Suprapubic skin (tissue), 4 donors: Measurements from ENCODE around the gene GNG4. TPM values are rescaled to one million over a fixed set of nuclear protein-coding genes. Genes with fewer than 3 reads are reported as not detected.

Experiments
- DNase-seq, 2 donors: peaks; one replicate each; pipeline ENCODE4 v3.0.0-alpha.2; 2019; ENCODE audit warnings: low spot score in 2 of 2
- H3K27ac ChIP-seq: fragments of 200-600 bp; sonication (generic); one replicate; pipeline ENCODE4 v1.5.1; 2019
- H3K27me3 ChIP-seq: fragments of 200-600 bp; sonication (generic); one replicate; pipeline ENCODE4 v1.5.1; 2019
- H3K36me3 ChIP-seq: fragments of 200-600 bp; sonication (generic); one replicate; pipeline ENCODE4 v1.5.1; 2019
- H3K4me1 ChIP-seq: fragments of 200-600 bp; sonication (generic); one replicate; pipeline ENCODE4 v1.5.1; 2019
- H3K4me3 ChIP-seq: fragments of 200-600 bp; sonication (generic); one replicate; pipeline ENCODE4 v1.5.1; 2019; ENCODE audit warnings: mild to moderate bottlenecking
- H3K9me3 ChIP-seq: fragments of 200-600 bp; sonication (generic); one replicate; pipeline ENCODE4 v1.5.1; 2019
- EP300 ChIP-seq: sonication (generic); formaldehyde crosslinking; IDR thresholded peaks from one replicate; pipeline ENCODE4 v1.6.1; 2017; ENCODE audit warnings: antibody characterized with exemption
- POLR2A ChIP-seq, 2 donors: fragments of 450-650 bp; IDR thresholded peaks; one replicate each; pipeline ENCODE4 v1.6.1; 2017; ENCODE audit warnings: antibody characterized with exemption in 2 of 2, mild to moderate bottlenecking in 2 of 2, moderate library complexity in 2 of 2
- POLR2AphosphoS5 ChIP-seq, 3 donors: sonication (generic); formaldehyde crosslinking; IDR thresholded peaks; one replicate each; pipeline ENCODE4 v1.6.1; 2017; ENCODE audit warnings: antibody characterized with exemption in 3 of 3
- WGBS: methylation state at CpG from one replicate; pipeline ENCODE4 v1.1.5; 2018; 5-methylcytosine and 5-hydroxymethylcytosine counted together
- total RNA-seq, 4 donors: library from RNA; depleted of rRNA; stranded (reverse); fragments of >200 nt; gene quantifications; one replicate each; pipeline ENCODE4 v1.1.0, GENCODE V29; 2016
- TF ChIP-seq, protein P1 (sequence below), 2 donors: fragments of 200-600 bp in 1 of 2; fragments of 450-650 bp in 1 of 2; sonication (generic) in 1 of 2; IDR thresholded peaks; one replicate each; pipeline ENCODE4 v1.5.1; 2016 to 2019; ENCODE audit warnings: antibody characterized with exemption in 2 of 2, mild to moderate bottlenecking in 1 of 2, moderate library complexity in 1 of 2

GNG4 gene
- total RNA-seq, 4 donors from 2014 or later, result 0.13 to 0.76 (median 0.72) TPM; not detected in 1

- no peak overlapping the region for H3K4me3 ChIP-seq
- no peaks in the 10 kb centered on the region for H3K9me3 ChIP-seq
- TF ChIP-seq POLR2AphosphoS5 (IDR thresholded peaks at IDR 0.05), result no peak
- TF ChIP-seq POLR2A (IDR thresholded peaks at IDR 0.05), result no peak
- TF ChIP-seq, protein P1, sequence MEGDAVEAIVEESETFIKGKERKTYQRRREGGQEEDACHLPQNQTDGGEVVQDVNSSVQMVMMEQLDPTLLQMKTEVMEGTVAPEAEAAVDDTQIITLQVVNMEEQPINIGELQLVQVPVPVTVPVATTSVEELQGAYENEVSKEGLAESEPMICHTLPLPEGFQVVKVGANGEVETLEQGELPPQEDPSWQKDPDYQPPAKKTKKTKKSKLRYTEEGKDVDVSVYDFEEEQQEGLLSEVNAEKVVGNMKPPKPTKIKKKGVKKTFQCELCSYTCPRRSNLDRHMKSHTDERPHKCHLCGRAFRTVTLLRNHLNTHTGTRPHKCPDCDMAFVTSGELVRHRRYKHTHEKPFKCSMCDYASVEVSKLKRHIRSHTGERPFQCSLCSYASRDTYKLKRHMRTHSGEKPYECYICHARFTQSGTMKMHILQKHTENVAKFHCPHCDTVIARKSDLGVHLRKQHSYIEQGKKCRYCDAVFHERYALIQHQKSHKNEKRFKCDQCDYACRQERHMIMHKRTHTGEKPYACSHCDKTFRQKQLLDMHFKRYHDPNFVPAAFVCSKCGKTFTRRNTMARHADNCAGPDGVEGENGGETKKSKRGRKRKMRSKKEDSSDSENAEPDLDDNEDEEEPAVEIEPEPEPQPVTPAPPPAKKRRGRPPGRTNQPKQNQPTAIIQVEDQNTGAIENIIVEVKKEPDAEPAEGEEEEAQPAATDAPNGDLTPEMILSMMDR (IDR thresholded peaks at IDR 0.05), result no peak
- no peak for TF ChIP-seq EP300
- no peaks in the 10 kb centered on the region for H3K4me1 ChIP-seq
- no peak overlapping the region for H3K27ac ChIP-seq
- DNase-seq, result no peak
- WGBS, result 65% methylated on average over 13 of the region's 13 CpGs
- H3K36me3 ChIP-seq, result no peaks in the 10 kb centered on the region
- H3K27me3 ChIP-seq, result no peaks in the 10 kb centered on the region
Observed at GRCh38 chr1:235511470-235512240, 137.9 kb downstream of the GNG4 start.

DNA sequence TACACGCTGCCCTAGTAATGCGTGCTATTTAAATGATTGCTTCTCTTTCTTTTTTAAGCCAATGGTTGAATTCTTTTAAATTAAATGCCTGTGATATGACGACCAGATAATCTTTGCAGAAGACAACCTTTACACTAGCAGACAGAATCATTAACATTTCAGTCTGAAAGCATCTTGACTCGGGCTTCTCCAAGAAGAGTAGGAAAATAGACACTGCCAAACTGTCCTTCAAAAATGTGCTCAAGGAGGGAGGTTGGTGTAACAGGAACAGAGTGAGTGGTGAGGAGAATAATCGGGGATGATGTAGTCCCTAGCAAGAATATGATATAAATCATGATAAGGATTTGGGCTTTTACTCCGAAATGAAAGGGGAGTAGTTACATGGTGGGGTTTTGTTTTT is 138.8 kb downstream of the GNG4 start:
- Histone ChIP-seq H3K4me1 (no peaks in the 10 kb centered on the region), H3K4me3 (no peak overlapping the region), H3K27me3 (no peaks in the 10 kb centered on the region), H3K36me3 (no peaks in the 10 kb centered on the region), H3K9me3 (no peaks in the 10 kb centered on the region), H3K27ac (no peak overlapping the region)
- 60% methylated on average over 6 of the region's 6 CpGs for WGBS
- DNase-seq, result no peak
- TF ChIP-seq POLR2A (IDR thresholded peaks at IDR 0.05) (no peak), POLR2AphosphoS5 (IDR thresholded peaks at IDR 0.05) (no peak), EP300 (no peak)
- TF ChIP-seq, protein P1 (IDR thresholded peaks at IDR 0.05), result no peak

DNA sequence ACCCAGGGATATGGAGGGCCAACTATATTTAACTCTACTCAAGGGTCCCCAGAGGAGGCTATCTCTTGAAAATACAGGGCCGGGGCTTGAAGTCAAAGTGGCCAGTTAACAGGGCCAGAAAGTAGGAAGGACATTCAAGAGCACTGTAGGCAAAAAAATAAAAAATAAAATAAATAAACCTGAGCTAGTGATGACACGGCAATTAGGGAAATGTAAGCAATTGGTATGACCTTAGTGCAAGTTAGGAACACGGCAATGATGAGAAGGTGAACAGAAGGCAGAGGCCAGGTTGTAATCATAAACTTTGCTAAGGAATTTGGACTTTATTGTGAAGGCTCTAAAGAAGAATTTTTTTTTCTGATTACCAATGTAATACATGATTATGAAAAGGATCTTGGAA is 142.0 kb downstream of the GNG4 start:
- no peaks in the 10 kb centered on the region for H3K9me3 ChIP-seq
- H3K4me1 ChIP-seq, result peaks cover 5% of the 10 kb centered on the region
- DNase-seq, result no peak
- H3K27me3 ChIP-seq, result no peaks in the 10 kb centered on the region
- no peaks in the 10 kb centered on the region for H3K36me3 ChIP-seq
- 84% methylated on average over 3 of the region's 3 CpGs for WGBS
- H3K4me3 ChIP-seq, result no peak overlapping the region
- no peak overlapping the region for H3K27ac ChIP-seq
- no peak for TF ChIP-seq EP300

DNA sequence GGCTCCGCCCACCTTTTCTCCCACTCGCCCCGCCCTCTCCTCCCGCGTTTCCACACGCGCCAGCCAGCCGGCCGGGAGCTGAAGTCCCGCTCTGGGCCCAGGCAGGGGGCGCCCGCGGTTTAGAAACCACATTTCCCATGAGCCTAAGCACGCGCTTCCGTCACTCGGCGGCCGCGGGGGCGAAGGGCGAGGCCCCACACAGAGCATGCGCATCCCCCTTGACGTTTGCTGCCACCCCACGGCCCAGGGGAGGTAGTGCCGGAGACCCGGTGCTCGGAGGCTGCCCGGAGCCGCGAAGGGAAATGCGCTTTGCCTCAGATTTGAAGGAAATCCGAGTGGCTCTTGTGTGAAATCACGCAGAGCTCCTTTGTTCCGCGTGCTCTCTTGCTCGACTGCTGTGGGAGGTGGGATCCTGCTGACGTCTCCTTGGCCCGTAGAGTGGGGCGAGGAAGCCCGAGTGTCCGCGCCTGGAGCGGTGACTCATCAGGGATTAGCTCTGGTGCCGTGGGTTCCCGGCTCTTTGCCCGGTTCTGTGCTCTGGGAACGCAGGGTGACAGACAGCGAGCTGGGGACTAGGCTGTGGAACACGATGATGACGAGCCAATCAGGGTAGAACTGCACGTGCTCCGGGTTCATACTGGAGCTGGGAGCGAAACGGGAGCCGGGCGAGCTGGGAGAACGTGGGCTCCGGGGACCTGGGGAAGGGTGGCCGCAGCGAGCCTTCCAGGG is 144.9 kb downstream of the GNG4 start:
- H3K9me3 ChIP-seq, result no peaks in the 10 kb centered on the region
- under 1% methylated on average over 36 of the region's 61 CpGs for WGBS

GRCh38 chr1:235504122-235504493 is 145.5 kb downstream of the GNG4 start, which contains the start of gene B3GALNT2:
Gene B3GALNT2, minus strand, starts transcription at chr1:235504452. Its CDS starts 200 bp downstream, at chr1:235504252.
- H3K4me1 ChIP-seq, result peaks cover 20% of the 10 kb centered on the region
- H3K27ac ChIP-seq, result peak within 1 kb of the TSS; percentile 98
- peak within 1 kb of the TSS; percentile 94 for H3K4me3 ChIP-seq
- no peak for TF ChIP-seq EP300
- no peak for TF ChIP-seq POLR2A (IDR thresholded peaks at IDR 0.05)
- TF ChIP-seq, protein P1 (IDR thresholded peaks at IDR 0.05), result no peak
- no peak for TF ChIP-seq POLR2AphosphoS5 (IDR thresholded peaks at IDR 0.05)
- WGBS, result under 1% methylated on average over 36 of the region's 48 CpGs
- H3K36me3 ChIP-seq, result no peaks in the 10 kb centered on the region
- H3K9me3 ChIP-seq, result no peaks in the 10 kb centered on the region
- DNase-seq, result no peak
- no peaks in the 10 kb centered on the region for H3K27me3 ChIP-seq

More for the DNA sequence above, 144.9 kb downstream of the GNG4 start:
- Histone ChIP-seq H3K27ac (peak overlapping the region; percentile 98), H3K4me1 (peaks cover 20% of the 10 kb centered on the region), H3K36me3 (no peaks in the 10 kb centered on the region), H3K4me3 (peak overlapping the region; percentile 94), H3K27me3 (no peaks in the 10 kb centered on the region)
- TF ChIP-seq EP300, result peak; percentile 42
- TF ChIP-seq, protein P1 (IDR thresholded peaks at IDR 0.05), result peak; percentile 88 to 96
- peak in 2 of 3 donors; percentile 62 to 71 for TF ChIP-seq POLR2AphosphoS5 (IDR thresholded peaks at IDR 0.05)
- peak in 1 of 2 donors; percentile 14 for TF ChIP-seq POLR2A (IDR thresholded peaks at IDR 0.05)
- DNase-seq, result peak; percentile 99
